ENCODE measurements around the gene ZNF185.

Gene ZNF185

GRCh38 chrX:152895724-152896420, 2.0 kb upstream of the ZNF185 start:
- Histone ChIP-seq H3K4ac (ENCODE audit: low read length) (no peak overlapping the region), H3K23ac (ENCODE audit: low read depth, low read length, poor library complexity) (no peak overlapping the region), H3K14ac (ENCODE audit: low read length) (no peak overlapping the region), H3K9ac (ENCODE audit: low read depth, low read length, poor library complexity) (no peak overlapping the region), H4K91ac (ENCODE audit: low read depth, low read length, poor library complexity) (no peak overlapping the region), H3K27ac (replicated peaks; ENCODE audit: low read length) (no peak overlapping the region), H4K8ac (ENCODE audit: low read depth, low read length) (no peak overlapping the region), H3K36me3 (replicated peaks in 1 of 2; ENCODE audit: control insufficient read depth in 2 of 2, insufficient read depth in 2 of 2, low read length in 2 of 2) (no peaks in the 10 kb centered on the region), H2BK15ac (ENCODE audit: low read length) (no peak overlapping the region), H3K4me2 (ENCODE audit: insufficient read depth, low read length, poor library complexity, severe bottlenecking) (no peak overlapping the region), H3K79me1 (ENCODE audit: low read depth, low read length) (no peaks in the 10 kb centered on the region), H3K18ac (ENCODE audit: low read length) (no peak overlapping the region), H2BK12ac (ENCODE audit: low read length) (no peak overlapping the region), H2BK5ac (ENCODE audit: low read length) (no peak overlapping the region), H2BK120ac (ENCODE audit: low read depth, low read length) (no peak overlapping the region), H2AFZ (ENCODE audit: low read length) (no peak overlapping the region), H3K4me1 (ENCODE audit: control insufficient read depth in 2 of 2, insufficient read depth in 1 of 2, low read depth in 1 of 2, low read length in 2 of 2) (peaks cover 0 to 20% of the 10 kb centered on the region in 2 donors), H3K9me3 (replicated peaks in 1 of 2; ENCODE audit: control insufficient read depth in 2 of 2, insufficient read depth in 1 of 2, low read depth in 1 of 2, low read length in 2 of 2) (no peaks in the 10 kb centered on the region), H3K27me3 (ENCODE audit: control insufficient read depth in 3 of 3, insufficient read depth in 3 of 3, low read depth in 1 of 3, low read length in 3 of 3) (peaks cover 0 to 63% (median 0%) of the 10 kb centered on the region in 3 experiments), H3K4me3 (ENCODE audit: low read length in 2 of 2) (no peak overlapping the region), H2AK5ac (ENCODE audit: low read depth, low read length) (no peak overlapping the region)
- DNase-seq (ENCODE audit: low spot score) = no peak
- no CpG with 5 or more reads among the region's 8 CpGs for WGBS, 2 donors (ENCODE audit: extremely low coverage in 2 of 2, insufficient read length in 2 of 2, insufficient replicate concordance in 1 of 2)

- H2BK5ac ChIP-seq (ENCODE audit: low read length) = no peak overlapping the region
- no peak overlapping the region for H2AK5ac ChIP-seq (ENCODE audit: low read depth, low read length)
- WGBS, 2 donors (ENCODE audit: extremely low coverage in 2 of 2, insufficient read length in 2 of 2, insufficient replicate concordance in 1 of 2) = no CpG with 5 or more reads among the region's 8 CpGs
These were observed 1.4 kb upstream of the ZNF185 start for GRCh38 chrX:152896450-152896849.

GRCh38 chrX:152898442-152898841, 575 bp downstream of the ZNF185 start:
- Histone ChIP-seq H4K91ac (ENCODE audit: low read depth, low read length, poor library complexity) (no peak overlapping the region), H3K4me3 (ENCODE audit: low read length in 2 of 2) (peak overlapping the region in 1 of 2 donors; percentile 82), H3K14ac (ENCODE audit: low read length) (no peak overlapping the region)

More at GRCh38 chrX:152896450-152896849, 1.4 kb upstream of the ZNF185 start:
- Histone ChIP-seq H3K4me2 (ENCODE audit: insufficient read depth, low read length, poor library complexity, severe bottlenecking) (no peak overlapping the region), H3K79me1 (ENCODE audit: low read depth, low read length) (no peaks in the 10 kb centered on the region), H2BK120ac (ENCODE audit: low read depth, low read length) (no peak overlapping the region), H2BK12ac (ENCODE audit: low read length) (peak overlapping the region; percentile 66), H3K4me1 (ENCODE audit: control insufficient read depth in 2 of 2, insufficient read depth in 1 of 2, low read depth in 1 of 2, low read length in 2 of 2) (peaks cover 0 to 20% of the 10 kb centered on the region in 2 donors), H3K4me3 (ENCODE audit: low read length in 2 of 2) (no peak overlapping the region), H3K9ac (ENCODE audit: low read depth, low read length, poor library complexity) (no peak overlapping the region), H3K14ac (ENCODE audit: low read length) (no peak overlapping the region), H3K36me3 (replicated peaks in 1 of 2; ENCODE audit: control insufficient read depth in 2 of 2, insufficient read depth in 2 of 2, low read length in 2 of 2) (no peaks in the 10 kb centered on the region), H3K18ac (ENCODE audit: low read length) (no peak overlapping the region), H3K27me3 (ENCODE audit: control insufficient read depth in 3 of 3, insufficient read depth in 3 of 3, low read depth in 1 of 3, low read length in 3 of 3) (peaks cover 0 to 65% (median 0%) of the 10 kb centered on the region in 3 experiments), H4K91ac (ENCODE audit: low read depth, low read length, poor library complexity) (no peak overlapping the region), H2BK15ac (ENCODE audit: low read length) (no peak overlapping the region), H3K4ac (ENCODE audit: low read length) (no peak overlapping the region), H4K8ac (ENCODE audit: low read depth, low read length) (no peak overlapping the region), H3K23ac (ENCODE audit: low read depth, low read length, poor library complexity) (no peak overlapping the region), H3K9me3 (replicated peaks in 1 of 2; ENCODE audit: control insufficient read depth in 2 of 2, insufficient read depth in 1 of 2, low read depth in 1 of 2, low read length in 2 of 2) (no peaks in the 10 kb centered on the region), H2AFZ (ENCODE audit: low read length) (no peak overlapping the region), H3K27ac (replicated peaks; ENCODE audit: low read length) (no peak overlapping the region)
- DNase-seq (ENCODE audit: low spot score) = no peak

GRCh38 chrX:152899111-152899873, 1.4 kb downstream of the ZNF185 start:
- no peak overlapping the region for H3K4ac ChIP-seq (ENCODE audit: low read length)
- no peak overlapping the region for H2BK120ac ChIP-seq (ENCODE audit: low read depth, low read length)
- DNase-seq (ENCODE audit: low spot score) = no peak
- no peaks in the 10 kb centered on the region for H3K79me1 ChIP-seq (ENCODE audit: low read depth, low read length)
- no CpG with 5 or more reads among the region's 16 CpGs for WGBS, 2 donors (ENCODE audit: extremely low coverage in 2 of 2, insufficient read length in 2 of 2, insufficient replicate concordance in 1 of 2)
- H3K4me1 ChIP-seq (ENCODE audit: control insufficient read depth in 2 of 2, insufficient read depth in 1 of 2, low read depth in 1 of 2, low read length in 2 of 2) = peaks cover 0 to 17% of the 10 kb centered on the region in 2 donors
- H3K9me3 ChIP-seq (replicated peaks in 1 of 2; ENCODE audit: control insufficient read depth in 2 of 2, insufficient read depth in 1 of 2, low read depth in 1 of 2, low read length in 2 of 2) = no peaks in the 10 kb centered on the region
- no peak overlapping the region for H3K27ac ChIP-seq (replicated peaks; ENCODE audit: low read length)
- H3K14ac ChIP-seq (ENCODE audit: low read length) = no peak overlapping the region
- H2BK5ac ChIP-seq (ENCODE audit: low read length) = no peak overlapping the region
- no peak overlapping the region for H2AFZ ChIP-seq (ENCODE audit: low read length)
- H2BK15ac ChIP-seq (ENCODE audit: low read length) = peak overlapping the region; percentile 58
- no peak overlapping the region for H3K4me3 ChIP-seq (ENCODE audit: low read length in 2 of 2)
- H3K18ac ChIP-seq (ENCODE audit: low read length) = no peak overlapping the region
- H4K91ac ChIP-seq (ENCODE audit: low read depth, low read length, poor library complexity) = no peak overlapping the region
- no peak overlapping the region for H3K23ac ChIP-seq (ENCODE audit: low read depth, low read length, poor library complexity)
- H3K4me2 ChIP-seq (ENCODE audit: insufficient read depth, low read length, poor library complexity, severe bottlenecking) = peak overlapping the region; percentile 25
- no peak overlapping the region for H2AK5ac ChIP-seq (ENCODE audit: low read depth, low read length)
- no peak overlapping the region for H4K8ac ChIP-seq (ENCODE audit: low read depth, low read length)
- no peaks in the 10 kb centered on the region for H3K36me3 ChIP-seq (replicated peaks in 1 of 2; ENCODE audit: control insufficient read depth in 2 of 2, insufficient read depth in 2 of 2, low read length in 2 of 2)
- H3K9ac ChIP-seq (ENCODE audit: low read depth, low read length, poor library complexity) = no peak overlapping the region
- peaks cover 0 to 58% (median 0%) of the 10 kb centered on the region in 3 experiments for H3K27me3 ChIP-seq (ENCODE audit: control insufficient read depth in 3 of 3, insufficient read depth in 3 of 3, low read depth in 1 of 3, low read length in 3 of 3)
- no peak overlapping the region for H2BK12ac ChIP-seq (ENCODE audit: low read length)

More at GRCh38 chrX:152898442-152898841, 575 bp downstream of the ZNF185 start:
- Histone ChIP-seq H3K18ac (ENCODE audit: low read length) (peak overlapping the region; percentile 28), H3K4me1 (ENCODE audit: control insufficient read depth in 2 of 2, insufficient read depth in 1 of 2, low read depth in 1 of 2, low read length in 2 of 2) (peaks cover 0 to 20% of the 10 kb centered on the region in 2 donors), H3K4ac (ENCODE audit: low read length) (no peak overlapping the region), H4K8ac (ENCODE audit: low read depth, low read length) (no peak overlapping the region), H2BK5ac (ENCODE audit: low read length) (no peak overlapping the region), H3K9ac (ENCODE audit: low read depth, low read length, poor library complexity) (no peak overlapping the region), H2AFZ (ENCODE audit: low read length) (no peak overlapping the region), H2BK120ac (ENCODE audit: low read depth, low read length) (no peak overlapping the region), H3K27ac (replicated peaks; ENCODE audit: low read length) (no peak overlapping the region), H3K36me3 (replicated peaks in 1 of 2; ENCODE audit: control insufficient read depth in 2 of 2, insufficient read depth in 2 of 2, low read length in 2 of 2) (no peaks in the 10 kb centered on the region), H3K23ac (ENCODE audit: low read depth, low read length, poor library complexity) (no peak overlapping the region), H2BK15ac (ENCODE audit: low read length) (peak overlapping the region; percentile 58), H3K9me3 (replicated peaks in 1 of 2; ENCODE audit: control insufficient read depth in 2 of 2, insufficient read depth in 1 of 2, low read depth in 1 of 2, low read length in 2 of 2) (no peaks in the 10 kb centered on the region), H2BK12ac (ENCODE audit: low read length) (no peak overlapping the region), H3K4me2 (ENCODE audit: insufficient read depth, low read length, poor library complexity, severe bottlenecking) (peak overlapping the region; percentile 54), H3K27me3 (ENCODE audit: control insufficient read depth in 3 of 3, insufficient read depth in 3 of 3, low read depth in 1 of 3, low read length in 3 of 3) (peaks cover 0 to 63% (median 0%) of the 10 kb centered on the region in 3 experiments), H3K79me1 (ENCODE audit: low read depth, low read length) (no peaks in the 10 kb centered on the region), H2AK5ac (ENCODE audit: low read depth, low read length) (no peak overlapping the region)
- no CpG with 5 or more reads among the region's 10 CpGs for WGBS, 2 donors (ENCODE audit: extremely low coverage in 2 of 2, insufficient read length in 2 of 2, insufficient replicate concordance in 1 of 2)
- no peak for DNase-seq (ENCODE audit: low spot score)
